Smooth muscle cell (in vitro differentiated cells): ENCODE results near the gene PAQR8. TPM values are rescaled to one million over a fixed set of nuclear protein-coding genes. Genes with fewer than 3 reads are reported as not detected.
"Not testable (repeated sequence)": the region's sequence is repeated elsewhere in the genome, so short reads cannot be mapped to it uniquely, and the experiment has no call there.

Experiments used
- DNase-seq: peaks from one replicate; lab custom pipeline; 2025; ENCODE audit not compliant: unreplicated experiment; lab: John Stamatoyannopoulos, UW
- H2AFZ ChIP-seq: fragments of 200-600 bp; sonication (generic); 2 replicates; pipeline ENCODE4 v1.6.0; 2016; ENCODE audit warnings: antibody characterized with exemption, low read depth, mild to moderate bottlenecking
- H3F3A ChIP-seq: fragments of 200-600 bp; sonication (generic); 2 replicates; pipeline ENCODE4 v1.6.0; 2017; ENCODE audit warnings: antibody characterized with exemption, low read depth
- H3K27ac ChIP-seq: fragments of 200-600 bp; sonication (generic); 2 replicates; pipeline ENCODE4 v1.5.1; 2016; ENCODE audit warnings: low read depth, mild to moderate bottlenecking
- H3K27me3 ChIP-seq: fragments of 200-600 bp; sonication (generic); 2 replicates; pipeline ENCODE4 v1.6.1; 2016; ENCODE audit warnings: low read depth, mild to moderate bottlenecking
- H3K36me3 ChIP-seq: fragments of 200-600 bp; sonication (generic); 2 replicates; pipeline ENCODE4 v1.5.1; 2016; ENCODE audit warnings: low read depth
- H3K4me1 ChIP-seq: fragments of 200-600 bp; sonication (generic); 2 replicates; pipeline ENCODE4 v1.5.1; 2016; ENCODE audit warnings: low read depth
- H3K4me2 ChIP-seq: fragments of 200-600 bp; sonication (generic); 2 replicates; pipeline ENCODE4 v1.6.0; 2016; ENCODE audit warnings: mild to moderate bottlenecking
- H3K4me3 ChIP-seq: fragments of 200-600 bp; sonication (generic); 2 replicates; pipeline ENCODE4 v1.5.1; 2016; ENCODE audit warnings: mild to moderate bottlenecking
- H3K79me2 ChIP-seq: fragments of 200-600 bp; sonication (generic); 2 replicates; pipeline ENCODE4 v1.6.0; 2016; ENCODE audit warnings: low read depth, mild to moderate bottlenecking
- H3K9ac ChIP-seq: fragments of 200-600 bp; sonication (generic); 2 replicates; pipeline ENCODE4 v1.6.0; 2016; ENCODE audit warnings: low read depth
- H3K9me3 ChIP-seq: fragments of 200-600 bp; sonication (generic); replicated peaks from 2 replicates; pipeline ENCODE4 v1.5.1; 2016; ENCODE audit warnings: low read depth
- H4K20me1 ChIP-seq: fragments of 200-600 bp; sonication (generic); 2 replicates; pipeline ENCODE4 v1.6.0; 2016; ENCODE audit warnings: low read depth
- WGBS: methylation state at CpG from one replicate; pipeline ENCODE4 v1.1.7; 2016; ENCODE audit warnings: low lambda C conversion rate; 5-methylcytosine and 5-hydroxymethylcytosine counted together
- polyA plus RNA-seq: library from polyadenylated mRNA; unstranded; fragments of >200 nt; fragmentation: Nextera tagmentation; extraction: Ambion mirVana; gene quantifications from 2 replicates; pipeline ENCODE4 v1.2.1, GENCODE V29; 2016
- total RNA-seq: library from RNA; depleted of rRNA; stranded (reverse); fragments of >200 nt; gene quantifications from 2 replicates; pipeline ENCODE4 v1.2.3, GENCODE V29; 2014
- TF ChIP-seq, protein P1 (sequence below): fragments of 200-600 bp; sonication (generic); IDR thresholded peaks from 2 replicates; pipeline ENCODE4 v1.5.1; 2017; ENCODE audit warnings: borderline replicate concordance, mild to moderate bottlenecking, antibody characterized with exemption; ENCODE audit not compliant: insufficient read depth, poor library complexity, severe bottlenecking

Gene PAQR8
- total and polyA plus RNA-seq, 2 experiments from 2014 or later = 4.3 to 6.1 TPM

DNA sequence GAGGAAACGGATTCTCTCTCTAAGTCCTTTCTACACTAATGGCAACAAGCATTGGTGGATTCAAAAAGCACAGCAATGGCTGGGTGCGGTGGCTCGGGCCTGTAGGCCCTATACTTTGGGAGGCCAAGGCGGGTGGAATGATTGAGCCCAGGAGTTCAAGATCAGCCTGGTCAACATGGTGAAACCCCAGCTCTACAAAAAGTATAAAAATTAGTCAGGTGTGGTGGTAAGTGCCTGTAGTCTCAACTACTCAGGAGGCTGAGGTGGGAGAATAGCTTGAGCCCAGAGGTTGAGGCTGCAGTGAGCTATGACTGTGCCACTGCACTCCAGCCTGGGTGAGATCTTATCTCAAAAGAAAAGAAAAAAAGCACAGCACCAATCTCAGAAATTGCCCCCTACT is 19.3 kb downstream of the PAQR8 start:
- Histone ChIP-seq H4K20me1 (no peaks in the 10 kb centered on the region), H3K9ac (no peak overlapping the region), H3K4me2 (no peak overlapping the region), H3K9me3 (no peaks in the 10 kb centered on the region), H3K27ac (no peak overlapping the region), H3F3A (no peaks in the 10 kb centered on the region), H2AFZ (no peak overlapping the region), H3K4me1 (no peaks in the 10 kb centered on the region), H3K36me3 (no peaks in the 10 kb centered on the region), H3K79me2 (peaks cover 9% of the 10 kb centered on the region), H3K4me3 (no peak overlapping the region), H3K27me3 (no peaks in the 10 kb centered on the region)
- DNase-seq = no peak
- TF ChIP-seq, protein P1, sequence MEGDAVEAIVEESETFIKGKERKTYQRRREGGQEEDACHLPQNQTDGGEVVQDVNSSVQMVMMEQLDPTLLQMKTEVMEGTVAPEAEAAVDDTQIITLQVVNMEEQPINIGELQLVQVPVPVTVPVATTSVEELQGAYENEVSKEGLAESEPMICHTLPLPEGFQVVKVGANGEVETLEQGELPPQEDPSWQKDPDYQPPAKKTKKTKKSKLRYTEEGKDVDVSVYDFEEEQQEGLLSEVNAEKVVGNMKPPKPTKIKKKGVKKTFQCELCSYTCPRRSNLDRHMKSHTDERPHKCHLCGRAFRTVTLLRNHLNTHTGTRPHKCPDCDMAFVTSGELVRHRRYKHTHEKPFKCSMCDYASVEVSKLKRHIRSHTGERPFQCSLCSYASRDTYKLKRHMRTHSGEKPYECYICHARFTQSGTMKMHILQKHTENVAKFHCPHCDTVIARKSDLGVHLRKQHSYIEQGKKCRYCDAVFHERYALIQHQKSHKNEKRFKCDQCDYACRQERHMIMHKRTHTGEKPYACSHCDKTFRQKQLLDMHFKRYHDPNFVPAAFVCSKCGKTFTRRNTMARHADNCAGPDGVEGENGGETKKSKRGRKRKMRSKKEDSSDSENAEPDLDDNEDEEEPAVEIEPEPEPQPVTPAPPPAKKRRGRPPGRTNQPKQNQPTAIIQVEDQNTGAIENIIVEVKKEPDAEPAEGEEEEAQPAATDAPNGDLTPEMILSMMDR = no peak
- WGBS = 98% methylated on average over 4 of the region's 4 CpGs

DNA sequence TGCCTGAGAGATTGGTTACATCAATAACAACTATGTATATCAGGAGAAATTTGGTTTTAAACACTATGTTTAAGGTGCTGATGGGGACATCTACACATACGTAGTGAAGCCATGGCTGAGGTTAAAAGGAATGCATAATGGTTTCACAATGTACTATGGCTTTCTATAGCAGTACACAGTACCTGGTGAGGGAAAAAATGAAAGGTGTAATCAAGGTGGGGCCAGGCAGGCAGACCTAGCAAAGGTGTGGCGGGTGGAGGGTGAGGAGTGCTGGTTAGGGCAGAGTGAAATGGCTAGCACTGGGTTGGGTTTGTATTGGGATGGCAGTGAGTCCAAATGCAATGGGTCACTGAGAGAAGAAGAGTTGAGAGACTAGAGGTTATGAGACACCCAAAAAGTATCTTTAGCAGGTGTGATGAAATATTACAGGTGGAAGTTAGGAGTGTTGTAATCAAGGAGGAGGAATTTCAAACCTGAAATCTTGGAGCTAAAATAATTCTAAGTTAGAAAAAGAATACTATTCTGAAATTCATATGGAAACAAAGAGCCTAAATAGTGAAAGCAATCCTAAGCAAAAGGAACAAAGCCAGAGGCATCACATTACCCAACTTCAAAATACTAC is 22.3 kb downstream of the PAQR8 start:
- Histone ChIP-seq H2AFZ (no peak overlapping the region), H3K9me3 (no peaks in the 10 kb centered on the region), H3K79me2 (peaks cover 1% of the 10 kb centered on the region), H3K9ac (no peak overlapping the region), H3K4me3 (no peak overlapping the region), H3K4me1 (no peaks in the 10 kb centered on the region), H3K36me3 (no peaks in the 10 kb centered on the region), H3K4me2 (no peak overlapping the region), H4K20me1 (no peaks in the 10 kb centered on the region), H3K27ac (no peak overlapping the region), H3K27me3 (no peaks in the 10 kb centered on the region), H3F3A (no peaks in the 10 kb centered on the region)
- TF ChIP-seq, protein P1 = no peak
- DNase-seq = no peak
- WGBS = 94% methylated on average over 2 of the region's 2 CpGs

- 94% methylated on average over 4 of the region's 4 CpGs for WGBS
- H3K36me3 ChIP-seq = no peaks in the 10 kb centered on the region
Measured at GRCh38 chr6:52385074-52385473, 23.1 kb downstream of the PAQR8 start.

DNA sequence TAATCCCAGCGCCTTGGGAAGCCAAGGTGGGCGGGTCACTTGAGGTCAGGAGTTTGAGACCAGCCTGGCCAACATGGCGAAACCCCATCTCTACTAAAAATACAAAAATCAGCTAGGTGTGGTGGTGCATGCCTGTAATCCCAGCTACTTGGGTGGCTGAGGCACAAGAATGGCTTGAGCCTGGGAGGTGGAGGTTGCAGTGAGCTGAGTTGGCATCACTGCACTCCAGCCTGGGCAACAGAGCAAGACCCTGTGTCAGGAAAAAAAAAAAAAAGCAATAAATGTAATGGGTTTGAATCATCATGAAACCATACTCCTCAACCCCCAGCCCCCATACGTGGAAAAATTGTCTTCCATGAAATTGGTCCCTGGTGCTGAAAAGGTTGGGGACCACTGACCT is 26.2 kb downstream of the PAQR8 start:
- not testable (repeated sequence) for H3F3A ChIP-seq, H3K27ac ChIP-seq, H3K4me2 ChIP-seq, H3K4me3 ChIP-seq, H2AFZ ChIP-seq, H4K20me1 ChIP-seq, H3K27me3 ChIP-seq, H3K4me1 ChIP-seq, DNase-seq, H3K79me2 ChIP-seq, H3K36me3 ChIP-seq, H3K9ac ChIP-seq, H3K9me3 ChIP-seq
- WGBS = 90% methylated on average over 4 of the region's 4 CpGs

More at GRCh38 chr6:52385074-52385473, 23.1 kb downstream of the PAQR8 start:
- TF ChIP-seq, protein P1 = no peak
- H3K79me2 ChIP-seq = no peaks in the 10 kb centered on the region
- no peaks in the 10 kb centered on the region for H3K9me3 ChIP-seq
- H2AFZ ChIP-seq = no peak overlapping the region
- H3K27ac ChIP-seq = no peak overlapping the region
- no peak for DNase-seq
- peaks cover 3% of the 10 kb centered on the region for H3F3A ChIP-seq
- no peaks in the 10 kb centered on the region for H3K27me3 ChIP-seq
- no peak overlapping the region for H3K4me2 ChIP-seq
- peaks cover 3% of the 10 kb centered on the region for H3K4me1 ChIP-seq
- no peaks in the 10 kb centered on the region for H4K20me1 ChIP-seq
- no peak overlapping the region for H3K9ac ChIP-seq
- H3K4me3 ChIP-seq = no peak overlapping the region
